ENCODE results near the gene SCNN1A.

DNA sequence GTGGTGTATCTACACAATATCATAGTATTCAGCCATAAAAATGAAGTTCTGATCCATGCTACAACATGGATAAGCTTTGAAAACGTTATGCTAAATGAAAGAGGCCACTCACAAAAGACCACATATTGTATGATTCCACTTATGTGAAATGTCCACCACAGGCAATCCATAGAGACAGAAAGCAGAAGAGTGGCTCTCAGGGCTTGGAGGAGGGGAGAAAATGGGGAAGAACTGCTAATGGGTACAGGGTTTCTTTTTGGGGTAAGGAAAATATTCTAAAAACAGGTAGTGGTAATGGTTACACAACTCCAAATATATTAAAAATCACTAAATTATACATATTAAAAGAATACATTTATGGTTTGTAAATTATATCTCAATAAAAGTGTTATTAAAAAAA lies 16.5 kb downstream of the SCNN1A start:
- TF ChIP-seq, protein P1, sequence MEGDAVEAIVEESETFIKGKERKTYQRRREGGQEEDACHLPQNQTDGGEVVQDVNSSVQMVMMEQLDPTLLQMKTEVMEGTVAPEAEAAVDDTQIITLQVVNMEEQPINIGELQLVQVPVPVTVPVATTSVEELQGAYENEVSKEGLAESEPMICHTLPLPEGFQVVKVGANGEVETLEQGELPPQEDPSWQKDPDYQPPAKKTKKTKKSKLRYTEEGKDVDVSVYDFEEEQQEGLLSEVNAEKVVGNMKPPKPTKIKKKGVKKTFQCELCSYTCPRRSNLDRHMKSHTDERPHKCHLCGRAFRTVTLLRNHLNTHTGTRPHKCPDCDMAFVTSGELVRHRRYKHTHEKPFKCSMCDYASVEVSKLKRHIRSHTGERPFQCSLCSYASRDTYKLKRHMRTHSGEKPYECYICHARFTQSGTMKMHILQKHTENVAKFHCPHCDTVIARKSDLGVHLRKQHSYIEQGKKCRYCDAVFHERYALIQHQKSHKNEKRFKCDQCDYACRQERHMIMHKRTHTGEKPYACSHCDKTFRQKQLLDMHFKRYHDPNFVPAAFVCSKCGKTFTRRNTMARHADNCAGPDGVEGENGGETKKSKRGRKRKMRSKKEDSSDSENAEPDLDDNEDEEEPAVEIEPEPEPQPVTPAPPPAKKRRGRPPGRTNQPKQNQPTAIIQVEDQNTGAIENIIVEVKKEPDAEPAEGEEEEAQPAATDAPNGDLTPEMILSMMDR (IDR thresholded peaks at IDR 0.05) = no peak
- TF ChIP-seq POLR2A (IDR thresholded peaks at IDR 0.05; ENCODE audit: low read depth) = no peak
- no peak for TF ChIP-seq POLR2AphosphoS5 (IDR thresholded peaks at IDR 0.05)

Data from esophagus muscularis mucosa (tissue), 3 donors.